GM12878 (cell line): Measurements from ENCODE around the gene GAL. TPM values are rescaled to one million over a fixed set of nuclear protein-coding genes. Genes with fewer than 3 reads are reported as not detected.

Experiments used
- ATAC-seq: fragments of 200-7000 bp; cut with Tn5 transposase; 3 replicates; pipeline ENCODE4 v1.9.1; 2020; ENCODE audit warnings: mild to moderate bottlenecking, moderate library complexity
- BruUV-seq: library from RNA; stranded (reverse); fragments of 400-500 nt; replicated peaks from 2 replicates; lab custom pipeline; 2021; lab: Mats Ljungman, UMichigan
- CTCF ChIA-PET: fragments of 300-600 bp; sonication (Branson Sonifier 250); formaldehyde crosslinking; extraction: SDS; loops from one replicate; lab custom pipeline; 2021; ENCODE audit warnings: inconsistent platforms; lab: Yijun Ruan, JAX
- POLR2A ChIA-PET: fragments of 350-600 bp; formaldehyde crosslinking; extraction: SDS; loops from one replicate; lab custom pipeline; 2021; ENCODE audit warnings: inconsistent platforms; lab: Charles Lee
- RAD21 ChIA-PET: fragments of 300-600 bp; sonication (Branson Sonifier 250); formaldehyde crosslinking; loops from one replicate; lab custom pipeline; 2023; ENCODE audit warnings: antibody characterized with exemption; ENCODE audit not compliant: unreplicated experiment; lab: Charles Lee
- SMC1A ChIA-PET: fragments of 300-600 bp; sonication (Branson Sonifier 250); formaldehyde crosslinking; loops from one replicate; lab custom pipeline; 2023; ENCODE audit not compliant: unreplicated experiment, uncharacterized antibody; lab: Charles Lee
- DNase-seq: peaks from one replicate; pipeline ENCODE4 v3.0.0-alpha.2; 2011; ENCODE audit warnings: low read depth, low spot score
- FAIRE-seq: peaks from 3 replicates; lab custom pipeline; 2011; peaks lifted over from hg19 to GRCh38; lab: Jason Lieb, UNC
- H2AFZ ChIP-seq: 2 replicates; pipeline ENCODE4 v1.6.0; 2011; ENCODE audit warnings: low read depth, low read length, control low read depth; ENCODE audit not compliant: control insufficient read depth
- H3K27ac ChIP-seq: 2 replicates; pipeline ENCODE4 v1.5.1; 2011; ENCODE audit warnings: control low read depth; ENCODE audit not compliant: control insufficient read depth, insufficient read depth
- H3K27me3 ChIP-seq, 2 experiments: replicated peaks in 1 of 2; 2 replicates each; pipeline versions ENCODE4 v1.6.0 to v1.6.1; 2011; ENCODE audit warnings: low read length in 1 of 2; ENCODE audit not compliant: control insufficient read depth in 2 of 2, insufficient read depth in 2 of 2
- H3K36me3 ChIP-seq, 2 experiments: 2 replicates each; pipeline ENCODE4 v1.5.1; 2011; ENCODE audit warnings: low read length in 1 of 2; ENCODE audit not compliant: control insufficient read depth in 2 of 2, insufficient read depth in 2 of 2
- H3K4me1 ChIP-seq: 2 replicates; pipeline ENCODE4 v1.6.1; 2011; ENCODE audit warnings: mild to moderate bottlenecking, low read length, moderate library complexity, mixed read lengths; ENCODE audit not compliant: control insufficient read depth, insufficient read depth
- H3K4me2 ChIP-seq: 2 replicates; pipeline ENCODE4 v1.6.0; 2011; ENCODE audit warnings: control low read depth; ENCODE audit not compliant: control insufficient read depth, insufficient read depth
- H3K4me3 ChIP-seq: fragments of 200-600 bp; sonication (generic); 2 replicates; pipeline ENCODE4 v1.5.1; 2016
- H3K79me2 ChIP-seq: 2 replicates; pipeline ENCODE4 v1.6.0; 2011; ENCODE audit warnings: low read length; ENCODE audit not compliant: control insufficient read depth, insufficient read depth
- H3K9ac ChIP-seq: 2 replicates; pipeline ENCODE4 v1.8.0; 2011; ENCODE audit warnings: low read length, control low read depth, mixed read lengths; ENCODE audit not compliant: control insufficient read depth, insufficient read depth
- H3K9me3 ChIP-seq: replicated peaks from 3 replicates; pipeline ENCODE4 v1.5.1; 2011; ENCODE audit warnings: mild to moderate bottlenecking, low read length; ENCODE audit not compliant: control insufficient read depth, insufficient read depth
- H4K20me1 ChIP-seq: 2 replicates; pipeline ENCODE4 v1.6.0; 2011; ENCODE audit not compliant: control insufficient read depth, insufficient read depth
- ATF7 ChIP-seq: fragments of 450-650 bp; IDR thresholded peaks from 2 replicates; pipeline ENCODE4 v1.6.1; 2016; ENCODE audit warnings: low read depth, mild to moderate bottlenecking
- CREB1 ChIP-seq: IDR thresholded peaks from 2 replicates; pipeline ENCODE4 v1.6.1; 2012; ENCODE audit warnings: low read depth, mild to moderate bottlenecking, inconsistent platforms
- DPF2 ChIP-seq: fragments of 450-650 bp; IDR thresholded peaks from 2 replicates; pipeline ENCODE4 v1.6.1; 2017; ENCODE audit warnings: mild to moderate bottlenecking
- E4F1 ChIP-seq: fragments of 450-650 bp; IDR thresholded peaks from 2 replicates; pipeline ENCODE4 v1.6.1; 2018; ENCODE audit warnings: borderline replicate concordance, mild to moderate bottlenecking; ENCODE audit not compliant: partially characterized antibody
- JUNB ChIP-seq: IDR thresholded peaks from 2 replicates; pipeline ENCODE4 v1.6.1; 2016; ENCODE audit warnings: antibody characterized with exemption, mild to moderate bottlenecking
- NFYB ChIP-seq: IDR thresholded peaks from 2 replicates; pipeline ENCODE4 v1.6.1; 2011; ENCODE audit warnings: low read depth, mild to moderate bottlenecking, low read length, improper control_type of control experiment, moderate library complexity; ENCODE audit not compliant: insufficient read depth
- RFX5 ChIP-seq: IDR thresholded peaks from 2 replicates; pipeline ENCODE4 v1.6.1; 2011; ENCODE audit warnings: low read depth, low read length, improper control_type of control experiment
- ZNF384 ChIP-seq: IDR thresholded peaks from 2 replicates; pipeline ENCODE4 v1.6.1; 2012; ENCODE audit warnings: low read depth, mild to moderate bottlenecking, low read length, improper control_type of control experiment, borderline replicate concordance
- WGBS: methylation state at CpG from one replicate; pipeline ENCODE4 v1.1.6; 2016; ENCODE audit warnings: low lambda C conversion rate; ENCODE audit not compliant: insufficient replicate concordance, insufficient coverage; ENCODE audit errors: missing lambda C conversion rate; 5-methylcytosine and 5-hydroxymethylcytosine counted together
- in situ Hi-C: fragments of 300-500 bp; cut with MboI; formaldehyde crosslinking; loops from 9 replicates; pipeline ENCODE4 v1.14.3; 2018; ENCODE audit warnings: mixed read lengths
- intact Hi-C: fragments of 100-400 bp; cut with micrococcal nuclease; formaldehyde crosslinking; loops from one replicate; pipeline ENCODE4 v1.14.2; 2022; ENCODE audit not compliant: unreplicated experiment
- polyA plus RNA-seq, 11 experiments: library from polyadenylated mRNA; depleted of rRNA in 4 of 11; unstranded in 6 of 11; stranded (reverse) in 5 of 11; fragments of >200 nt; fragmentation: Nextera tagmentation in 4 of 11; fragmentation: Illumina TruSeq in 1 of 11; extraction: Ambion mirVana in 4 of 11; extraction: Trizol in 1 of 11; gene quantifications; 1 replicate in 1 of 11; 2 replicates in 10 of 11; pipeline versions ENCODE4 v1.2.1 to v1.2.3, GENCODE V29; 2011 to 2016; ENCODE audit warnings: inconsistent platforms in 2 of 11, missing spikeins in 2 of 11, low read depth in 1 of 11
- total RNA-seq, 4 experiments: library from RNA; depleted of rRNA in 3 of 4; stranded (reverse); fragments of >200 nt in 3 of 4; fragmentation: Illumina TruSeq in 1 of 4; extraction: Trizol in 1 of 4; gene quantifications; 2 replicates each; pipeline versions ENCODE4 v1.2.1 to v1.2.3, GENCODE V29; 2013 to 2021

The GAL gene
- total and polyA plus RNA-seq, 10 of the 15 experiments (the other 5 are each of a cell fraction or from before 2014, with no cell fraction given) = 0.35 TPM; not detected in 9

- in situ Hi-C loops = no loop called here
Measured at GRCh38 chr11:68661697-68662603, 22.4 kb upstream of the GAL start.

More at GRCh38 chr11:68661697-68662603, 22.4 kb upstream of the GAL start:
- no peaks in the 10 kb centered on the region for H3K36me3 ChIP-seq
- H3K9ac ChIP-seq = no peak overlapping the region
- ChIA-PET RAD21 (no interaction called here), CTCF (no interaction called here), SMC1A (no interaction called here), POLR2A (no interaction called here)
- no peaks in the 10 kb centered on the region for H4K20me1 ChIP-seq
- ATAC-seq = no peak
- no peaks in the 10 kb centered on the region; the same call in 2 of the 3 replicates for H3K9me3 ChIP-seq
- TF ChIP-seq E4F1 (no peak), RFX5 (no peak), NFYB (no peak), ATF7 (no peak), CREB1 (no peak), JUNB (no peak), DPF2 (no peak), ZNF384 (no peak)
- H3K79me2 ChIP-seq = no peaks in the 10 kb centered on the region
- no TSS peak for BruUV-seq
- H2AFZ ChIP-seq = no peak overlapping the region
- intact Hi-C loops = no loop called here
- FAIRE-seq = no peak
- no peak overlapping the region for H3K27ac ChIP-seq
- no peak for DNase-seq
- WGBS = 17% methylated on average over 18 of the region's 18 CpGs
- no peak overlapping the region for H3K4me3 ChIP-seq
- H3K4me1 ChIP-seq = no peaks in the 10 kb centered on the region
- H3K27me3 ChIP-seq = no peaks in the 10 kb centered on the region; a peak in 2 of 4 replicates
- no peak overlapping the region for H3K4me2 ChIP-seq
